AG09309 (cell line): Measurements from ENCODE around the gene SSBP2.
"Not testable (repeated sequence)": the region's sequence is repeated elsewhere in the genome, so short reads cannot be mapped to it uniquely, and the experiment has no call there.

Experiments used
- DNase-seq: peaks from one replicate; pipeline ENCODE4 v3.0.0-alpha.2; 2010; ENCODE audit warnings: low read depth
- H3K4me3 ChIP-seq: 2 replicates; pipeline ENCODE4 v1.5.1; 2011; ENCODE audit warnings: mild to moderate bottlenecking, low read depth, low read length, moderate library complexity; ENCODE audit not compliant: control insufficient read depth
- CTCF ChIP-seq: IDR thresholded peaks from 2 replicates; pipeline ENCODE4 v1.5.1; 2011; ENCODE audit warnings: mild to moderate bottlenecking, low read depth, low read length, inconsistent platforms; ENCODE audit not compliant: insufficient read depth, control insufficient read depth; ENCODE audit errors: missing control alignments

SSBP2 gene

GRCh38 chr5:81719743-81720345 lies 31.1 kb downstream of the SSBP2 start:
- DNase-seq = no peak
- no peak overlapping the region for H3K4me3 ChIP-seq
- TF ChIP-seq CTCF = no peak

DNA sequence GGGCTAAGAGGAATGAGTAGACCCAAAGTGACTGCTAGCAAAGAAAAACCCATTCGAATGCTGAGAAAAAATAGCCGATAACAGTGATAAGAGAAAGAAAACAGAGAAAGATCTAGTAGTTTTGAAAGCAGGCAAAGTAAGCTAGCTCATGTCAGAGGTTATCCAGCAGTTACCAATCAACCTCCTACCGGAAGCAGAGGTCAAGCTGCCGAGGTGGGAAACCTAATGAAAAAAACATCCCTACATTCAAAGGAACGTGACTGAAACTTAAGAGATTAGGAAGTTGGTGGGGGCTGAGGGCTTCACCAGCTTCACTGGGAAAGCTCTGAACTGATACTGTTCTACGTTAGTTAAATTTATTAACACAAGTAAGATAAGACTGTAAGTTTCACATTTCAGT lies 32.6 kb downstream of the SSBP2 start:
- DNase-seq = no peak
- TF ChIP-seq CTCF = no peak
- no peak overlapping the region for H3K4me3 ChIP-seq

DNA sequence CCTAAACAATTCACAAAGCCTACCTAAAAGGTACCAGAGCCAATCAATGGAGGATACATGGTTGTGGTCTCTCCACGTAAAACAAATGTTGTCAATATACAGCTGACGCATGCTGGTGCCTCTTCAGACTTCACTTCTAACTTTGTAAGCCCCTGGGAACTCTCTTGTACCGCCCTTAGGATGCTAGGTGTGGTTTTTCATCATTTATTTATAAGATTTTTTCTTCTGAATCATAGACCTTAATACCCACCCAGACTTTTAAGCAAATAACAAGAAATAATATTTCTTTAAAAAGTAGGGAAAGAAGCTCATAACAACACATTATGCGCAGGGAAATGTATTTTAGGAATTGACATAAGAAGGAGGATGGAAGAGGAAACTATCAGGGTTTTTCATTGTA lies 33.0 kb downstream of the SSBP2 start:
- no peak for TF ChIP-seq CTCF
- DNase-seq = no peak
- H3K4me3 ChIP-seq = no peak overlapping the region

DNA sequence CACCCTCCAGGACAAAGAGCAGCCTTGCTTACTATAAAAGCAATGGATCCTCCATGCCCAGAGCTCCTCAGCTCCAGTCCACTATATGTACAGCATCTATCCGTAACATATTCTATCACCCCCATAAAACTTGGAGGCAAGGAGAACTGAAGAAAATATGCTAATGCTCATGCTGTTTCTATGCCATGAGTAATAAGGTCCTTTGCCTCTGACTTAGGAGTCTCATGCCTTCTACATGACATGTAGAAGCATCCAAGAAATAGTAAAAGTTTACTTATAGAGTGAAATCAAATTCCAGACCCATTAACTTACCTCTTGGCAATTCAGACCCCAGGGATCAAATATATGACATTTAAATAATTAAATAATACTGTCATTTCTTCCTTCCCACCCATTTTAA lies 33.7 kb downstream of the SSBP2 start:
- TF ChIP-seq CTCF = no peak
- no peak for DNase-seq

DNA sequence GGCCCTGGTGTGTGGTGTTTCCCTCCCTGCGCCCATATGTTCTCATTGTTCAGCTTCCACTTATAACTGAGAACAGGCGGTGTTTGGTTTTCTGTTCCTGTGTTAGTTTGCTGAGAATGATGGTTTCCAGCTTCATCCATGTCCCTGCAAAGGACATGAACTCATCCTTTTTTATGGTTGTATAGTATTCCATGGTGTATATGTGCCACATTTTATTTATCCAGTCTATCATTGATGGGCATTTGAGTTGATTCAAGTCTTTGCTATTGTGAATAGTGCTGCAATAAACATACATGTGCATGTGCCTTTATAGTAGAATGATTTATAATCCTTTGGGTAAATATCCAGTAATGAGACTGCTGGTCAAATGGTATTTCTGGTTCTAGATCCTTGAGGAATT lies 36.8 kb downstream of the SSBP2 start:
- not testable (repeated sequence) for DNase-seq, H3K4me3 ChIP-seq

More for the DNA sequence above, 33.7 kb downstream of the SSBP2 start:
- H3K4me3 ChIP-seq = no peak overlapping the region

GRCh38 chr5:81708889-81709288 lies 42.0 kb downstream of the SSBP2 start:
- no peak for DNase-seq
- H3K4me3 ChIP-seq = no peak overlapping the region
- TF ChIP-seq CTCF = no peak

DNA sequence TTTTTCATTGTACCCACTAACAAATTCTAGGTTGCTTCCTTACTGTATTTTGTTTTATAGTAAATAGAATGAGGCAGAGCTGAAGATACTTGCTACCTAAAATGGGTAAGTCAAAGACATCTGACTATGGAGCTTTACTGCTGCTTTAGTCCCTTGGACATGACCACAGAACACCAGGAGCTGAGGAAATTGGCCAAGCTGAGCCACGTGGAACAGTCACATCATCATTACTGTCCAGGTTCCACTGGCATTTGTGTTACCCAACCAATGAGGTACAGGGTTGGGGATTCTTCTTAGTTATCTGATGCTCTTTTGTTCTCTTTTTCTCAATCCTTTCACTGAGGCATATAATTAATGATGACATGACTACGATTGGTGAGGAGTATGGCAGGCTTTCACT lies 47.1 kb downstream of the SSBP2 start:
- no peak for DNase-seq
- TF ChIP-seq CTCF = no peak
- no peak overlapping the region for H3K4me3 ChIP-seq
